RCC 7860 (cell line): ENCODE results near the gene FGL2.
"Not testable (repeated sequence)": the region's sequence is repeated elsewhere in the genome, so short reads cannot be mapped to it uniquely, and the experiment has no call there.

Experiments used
- DNase-seq: peaks from one replicate; pipeline ENCODE4 v3.0.0-alpha.2; 2015; ENCODE audit warnings: low spot score
- FAIRE-seq: peaks from 2 replicates; lab custom pipeline; 2012; peaks lifted over from hg19 to GRCh38; lab: Jason Lieb, UNC

Gene FGL2

DNA sequence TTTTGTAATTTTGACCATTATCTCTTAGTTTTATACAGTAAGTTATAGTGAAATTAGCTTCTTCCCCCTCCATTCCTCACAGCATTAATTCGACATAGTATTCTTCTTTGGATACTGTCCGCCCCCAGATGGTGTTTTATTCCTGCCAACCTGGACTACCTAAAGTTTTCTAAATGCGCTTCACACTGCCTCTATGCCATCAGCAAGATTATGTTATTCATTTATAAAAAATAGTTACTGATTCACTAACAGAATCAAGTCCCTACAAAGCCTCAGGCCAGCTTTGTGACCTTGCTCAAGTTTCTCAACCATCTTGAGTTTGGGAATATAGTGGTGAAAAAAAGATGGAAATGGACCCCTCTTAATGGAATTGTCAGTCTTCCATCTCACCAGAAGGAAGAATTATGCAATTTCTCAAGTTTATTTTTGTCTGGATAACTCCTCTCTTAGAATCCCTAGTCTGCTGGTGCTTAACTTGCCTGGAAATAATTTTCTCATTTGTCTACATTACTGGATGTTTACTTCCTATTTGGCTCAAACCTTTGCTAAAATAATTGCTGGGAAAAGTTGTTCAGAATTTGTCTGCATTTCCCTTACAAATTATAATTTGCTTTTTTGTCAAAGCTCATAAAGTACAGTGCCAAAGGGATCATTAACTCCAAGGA lies 16.7 kb upstream of the FGL2 start:
- no peak for FAIRE-seq

DNA sequence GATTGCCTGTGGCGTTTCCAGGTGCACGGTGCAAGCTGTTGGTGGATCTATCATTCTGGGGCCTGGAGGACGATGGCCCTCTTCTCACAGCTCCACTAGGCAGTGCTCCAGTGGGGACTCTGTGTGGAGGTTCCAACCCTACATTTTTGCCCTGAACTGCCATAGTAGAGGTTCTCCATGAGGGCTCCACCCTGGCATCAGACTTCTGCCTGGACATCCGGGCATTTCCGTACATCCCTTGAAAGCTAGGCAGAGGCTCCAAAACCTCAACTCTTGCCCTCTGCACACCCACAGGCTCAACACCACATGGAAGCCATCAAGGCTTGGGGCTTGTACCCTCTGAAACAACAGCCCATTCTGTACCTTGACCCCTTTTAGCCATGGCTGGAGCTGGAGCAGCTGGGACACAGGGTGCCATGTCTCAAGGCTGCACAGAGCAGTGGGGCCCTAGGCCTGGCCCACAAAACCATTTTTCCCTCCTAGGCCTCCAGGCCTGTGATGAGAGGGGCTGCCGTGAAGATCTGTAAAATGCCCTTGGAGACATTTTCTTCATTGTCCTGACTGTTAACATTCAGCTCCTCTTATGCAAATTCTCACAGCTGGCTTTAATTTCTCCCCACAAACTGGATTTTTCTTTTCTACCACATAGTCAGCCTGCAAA lies 10.0 kb upstream of the FGL2 start:
- no peak for FAIRE-seq
- no peak for DNase-seq

More for the DNA sequence above, 16.7 kb upstream of the FGL2 start:
- no peak for DNase-seq

DNA sequence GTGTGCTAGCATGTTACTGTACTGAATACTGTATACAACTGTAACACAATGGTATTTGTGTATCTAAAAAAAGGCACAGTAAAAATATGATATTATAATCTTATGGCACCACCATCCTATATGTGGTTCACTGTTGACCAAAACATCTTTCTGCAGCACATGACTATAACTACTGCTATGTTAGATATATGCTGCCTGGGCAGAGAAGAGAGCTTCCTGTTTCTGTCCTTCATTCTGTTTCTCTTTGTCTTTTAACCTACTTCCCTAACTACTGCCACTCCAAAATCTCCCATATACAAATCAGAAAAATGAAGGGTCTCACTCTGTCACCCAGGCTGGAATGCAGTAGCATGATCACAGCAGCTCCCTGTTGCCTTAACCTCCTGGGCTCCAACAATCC lies 8.8 kb upstream of the FGL2 start:
- DNase-seq (no peak), FAIRE-seq (no peak)

DNA sequence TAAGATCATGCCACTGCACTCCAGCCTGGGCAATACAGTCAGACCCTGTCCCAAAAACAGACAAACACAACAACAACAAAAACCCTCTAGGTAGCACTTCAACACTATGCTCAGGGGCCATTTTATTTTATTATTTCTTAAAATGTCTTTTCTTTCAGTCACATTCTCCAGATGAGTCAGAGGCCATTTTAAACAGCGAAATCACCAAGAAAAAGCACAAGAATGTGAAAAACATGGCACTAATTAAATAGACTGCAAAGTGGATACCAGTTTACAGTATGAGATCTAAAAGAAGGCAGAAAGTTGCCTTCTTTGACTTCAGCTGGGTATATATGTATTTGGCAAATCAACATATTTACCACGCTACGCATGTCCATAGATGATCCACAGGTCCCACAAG lies 6.1 kb upstream of the FGL2 start:
- FAIRE-seq (no peak), DNase-seq (no peak)

DNA sequence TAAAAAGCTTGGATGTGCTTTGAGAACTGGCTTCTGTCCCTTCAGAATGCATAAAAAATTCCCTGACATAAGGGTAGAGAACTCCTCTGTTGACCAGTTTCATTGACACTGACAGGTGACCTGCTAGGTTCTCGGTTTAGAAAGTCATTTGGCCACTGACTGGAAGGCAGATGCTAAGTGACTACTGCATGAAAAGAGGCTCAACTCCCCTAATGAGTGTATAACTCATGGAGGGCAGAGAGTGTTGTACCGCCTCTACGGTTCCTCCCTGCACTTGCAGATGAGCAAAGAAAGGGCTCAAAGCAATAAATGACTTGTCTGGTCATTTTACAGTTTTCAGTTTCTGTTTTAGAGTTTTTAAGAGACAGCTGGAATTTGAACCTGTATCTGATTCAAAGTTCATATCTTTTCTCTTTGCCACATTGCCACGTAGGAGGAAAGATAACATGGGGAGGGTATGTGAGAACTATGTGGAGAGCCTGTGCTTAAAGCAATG lies 2.9 kb upstream of the FGL2 start:
- no peak for FAIRE-seq
- no peak for DNase-seq

DNA sequence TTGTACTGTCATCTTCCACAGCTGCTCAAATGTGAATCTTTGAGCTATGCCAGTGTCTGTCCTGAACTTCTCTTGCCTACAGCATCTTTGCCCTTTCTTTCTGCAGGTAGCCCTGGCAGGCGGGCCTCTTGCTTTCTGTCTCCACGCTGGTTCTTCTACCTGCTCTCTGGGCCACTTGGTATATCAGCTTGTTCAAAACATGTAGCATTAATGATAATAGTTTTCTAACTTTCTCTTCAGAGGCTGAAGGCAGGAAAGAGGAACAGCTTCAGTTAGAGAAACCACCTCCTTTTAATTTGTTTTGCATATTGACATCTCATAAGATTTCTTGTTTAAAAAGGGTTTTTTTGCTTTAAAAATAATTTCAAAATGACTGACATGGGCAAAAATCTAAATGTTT lies 923 bp upstream of the FGL2 start:
- DNase-seq = no peak
- FAIRE-seq = no peak

DNA sequence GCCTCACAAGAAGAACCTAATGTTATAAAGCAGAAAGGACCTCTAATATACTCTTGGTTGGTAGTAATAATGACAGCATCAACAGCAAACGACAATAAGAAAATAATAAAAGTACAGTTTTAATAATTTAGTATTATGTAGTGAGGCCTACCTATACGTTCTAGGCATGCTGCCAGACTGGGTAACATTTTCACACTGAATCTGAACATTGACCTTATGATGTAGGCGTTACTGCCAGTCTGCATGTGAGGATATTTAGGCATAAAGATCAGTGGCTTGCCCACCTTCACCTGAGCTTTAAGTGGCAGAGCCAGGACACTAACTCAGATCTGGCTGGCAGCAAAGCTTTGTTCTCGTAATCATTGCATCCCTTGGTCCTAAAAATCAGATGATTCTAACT lies 2.5 kb downstream of the FGL2 start:
- FAIRE-seq (no peak), DNase-seq (no peak)

DNA sequence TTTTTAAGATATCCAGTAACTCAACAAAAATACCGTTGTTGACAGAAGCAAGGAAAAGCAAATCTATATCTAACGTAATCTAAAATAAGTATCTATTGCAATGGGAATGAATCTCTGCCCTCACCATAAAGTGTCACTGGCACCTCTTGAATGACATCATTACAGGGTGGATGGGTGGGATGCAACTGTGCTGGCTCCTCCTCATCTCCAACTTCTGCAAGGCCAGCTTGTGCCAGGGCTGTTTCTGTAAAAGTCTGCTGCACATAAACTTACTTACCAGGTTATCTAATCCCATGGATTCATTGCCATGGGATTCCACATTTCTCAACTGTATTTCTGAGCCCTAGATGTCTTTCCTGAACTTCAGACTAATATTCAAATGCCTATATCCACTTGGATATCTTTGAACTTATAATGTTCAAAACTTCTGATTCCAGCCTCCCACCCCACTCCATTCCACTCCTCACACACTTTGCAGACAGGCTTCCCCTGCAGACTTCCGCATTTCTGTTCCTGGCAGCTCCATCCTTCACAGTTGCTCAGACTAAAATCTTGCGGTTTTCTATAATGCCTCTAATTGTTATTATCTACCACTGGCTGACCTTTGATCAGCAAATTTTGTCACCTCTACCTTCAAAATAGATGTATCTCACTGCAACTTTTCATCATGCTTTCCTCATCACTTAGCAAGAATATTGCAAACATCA lies 10.7 kb downstream of the FGL2 start:
- no peak for FAIRE-seq

DNA sequence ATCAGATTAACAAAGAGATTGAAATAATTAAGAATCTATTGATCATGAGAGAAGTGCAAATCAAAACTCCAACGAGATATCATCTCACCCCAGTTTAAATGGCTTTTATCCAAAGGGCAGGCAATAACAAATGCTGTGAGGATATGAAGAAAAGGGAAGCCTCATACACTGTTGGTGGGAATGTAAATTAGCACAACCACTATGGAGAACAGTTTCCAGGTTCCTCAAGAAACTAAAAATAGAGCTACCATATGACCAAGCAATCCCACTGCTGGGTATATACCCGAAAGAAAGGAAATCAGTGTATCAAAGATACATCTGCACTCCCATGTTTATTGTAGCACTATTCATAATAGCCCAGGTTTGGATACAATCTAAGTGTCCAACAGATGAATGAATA lies 13.8 kb downstream of the FGL2 start:
- FAIRE-seq = no peak
- no peak for DNase-seq

More for the DNA sequence above, 10.7 kb downstream of the FGL2 start:
- no peak for DNase-seq

DNA sequence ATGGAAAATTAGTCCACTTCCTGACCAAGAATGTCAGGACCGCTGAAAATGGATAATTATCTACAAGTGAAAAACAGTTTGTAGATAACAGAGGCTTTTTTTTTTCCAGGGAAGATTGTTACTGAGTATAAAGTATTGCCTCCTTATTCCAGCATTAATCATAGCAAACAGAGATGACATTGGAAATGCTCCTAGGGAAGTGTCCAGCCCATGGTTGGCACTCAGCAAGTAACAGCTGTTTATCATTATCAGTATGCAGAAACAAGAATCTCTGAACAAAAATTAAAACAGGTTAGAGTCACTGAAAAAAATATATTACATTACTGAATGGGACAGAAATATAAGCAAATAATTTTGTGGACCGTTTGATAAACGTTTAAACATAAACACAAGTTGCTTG lies 14.6 kb downstream of the FGL2 start:
- no peak for FAIRE-seq
- no peak for DNase-seq

DNA sequence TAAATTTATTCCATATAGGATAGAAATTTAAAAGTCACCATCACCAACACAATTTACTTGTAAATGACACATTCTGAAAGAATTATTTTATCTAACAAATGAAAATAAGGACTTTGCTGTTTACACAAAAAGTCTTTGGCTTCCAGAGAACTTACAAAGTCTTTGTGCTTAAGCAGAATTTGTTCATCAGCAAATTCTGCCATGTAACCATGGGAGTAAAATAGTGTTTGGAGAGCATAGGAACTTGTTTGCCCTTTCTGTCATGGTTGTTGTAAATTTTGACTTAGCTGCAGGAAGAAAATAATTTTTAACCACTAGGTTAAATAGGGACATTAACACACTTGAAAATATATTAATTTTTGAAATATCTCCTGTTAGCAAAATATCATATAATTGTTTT lies 15.2 kb downstream of the FGL2 start:
- DNase-seq = no peak
- FAIRE-seq = no peak

DNA sequence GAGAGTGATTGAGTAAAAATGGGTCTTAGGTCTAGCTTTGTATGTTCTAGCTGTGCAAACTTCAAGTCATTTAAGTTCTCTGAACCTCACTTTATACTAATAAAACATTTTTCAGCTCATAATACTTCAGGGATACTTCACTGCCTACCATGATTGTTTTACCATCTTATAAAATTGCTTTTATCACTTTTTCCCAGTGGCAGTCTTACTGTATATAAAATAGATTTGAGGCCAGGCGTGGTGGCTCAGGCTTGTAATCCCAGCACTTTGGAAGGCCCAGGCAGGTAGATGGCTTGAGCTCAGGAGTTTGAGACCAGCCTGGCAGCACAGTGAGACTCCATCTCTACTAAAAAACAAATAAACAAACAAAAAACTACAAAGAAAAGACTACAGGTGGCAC lies 17.4 kb downstream of the FGL2 start:
- no peak for FAIRE-seq
- no peak for DNase-seq

DNA sequence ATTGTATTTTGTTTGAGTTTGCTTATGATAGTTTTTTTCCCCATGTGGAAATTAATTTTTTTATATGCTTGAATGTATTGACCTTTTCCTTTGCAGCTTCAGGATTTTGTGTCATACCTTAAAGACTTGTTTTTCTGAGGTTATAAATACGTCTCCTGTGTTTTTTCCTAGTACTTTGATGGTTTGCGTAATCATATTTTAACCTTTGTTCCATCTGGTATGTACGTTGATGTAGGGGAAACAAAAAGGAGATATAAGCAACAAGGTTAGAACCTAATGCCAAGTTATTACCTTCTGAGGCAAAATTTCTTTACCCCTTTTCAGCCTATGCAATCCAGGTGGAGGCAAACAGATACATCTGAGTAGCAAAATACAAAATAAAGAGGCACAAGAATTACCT lies 17.9 kb downstream of the FGL2 start:
- FAIRE-seq = no peak
- no peak for DNase-seq

DNA sequence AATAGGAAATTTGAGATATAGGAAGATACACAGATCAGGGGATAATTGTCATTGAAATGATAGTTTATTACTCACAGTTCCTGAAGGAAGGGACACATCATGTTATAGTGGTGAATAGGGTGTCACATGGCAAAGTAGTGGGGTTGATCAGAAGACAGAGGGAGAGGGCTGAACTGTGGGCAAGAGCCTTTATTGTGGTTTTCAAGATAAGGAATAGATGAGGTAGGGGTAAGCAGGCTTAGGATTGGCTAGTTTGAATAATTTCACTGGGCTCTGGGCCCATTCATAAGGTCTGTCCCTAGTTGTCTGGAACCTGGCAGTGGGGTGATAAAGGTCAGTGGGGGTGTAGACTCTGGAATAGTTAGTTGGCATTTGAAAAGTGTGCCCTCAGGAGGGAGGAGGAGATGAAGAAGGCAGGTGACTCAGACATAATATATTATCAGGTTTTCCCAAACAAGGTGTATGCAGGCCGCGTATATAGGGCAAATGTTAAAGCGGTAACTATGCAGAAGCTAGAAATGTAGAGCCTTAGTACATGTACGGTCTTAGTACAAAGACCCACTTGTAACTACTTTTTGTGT lies 18.5 kb downstream of the FGL2 start:
- no peak for FAIRE-seq

DNA sequence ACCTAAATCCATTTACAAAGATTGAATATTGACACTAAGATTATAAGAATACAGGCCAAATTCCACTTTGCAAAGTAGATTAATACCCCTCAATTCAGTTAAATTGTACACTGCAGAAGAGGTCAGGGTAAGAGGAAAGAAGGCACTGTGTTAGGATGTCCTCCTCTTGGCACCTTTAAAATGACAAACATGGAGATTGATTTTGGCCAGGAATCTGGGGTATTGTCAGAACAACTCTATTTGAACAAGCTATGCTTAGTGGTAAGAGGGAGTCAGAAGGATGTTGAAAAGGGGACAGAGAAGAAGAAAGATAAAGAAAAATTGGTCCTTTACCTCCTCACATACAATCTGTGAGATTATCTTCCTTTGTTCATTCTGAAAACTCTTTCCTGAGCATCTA lies 21.6 kb downstream of the FGL2 start:
- DNase-seq, FAIRE-seq: not testable (repeated sequence)

More for the DNA sequence above, 18.5 kb downstream of the FGL2 start:
- DNase-seq = no peak

DNA sequence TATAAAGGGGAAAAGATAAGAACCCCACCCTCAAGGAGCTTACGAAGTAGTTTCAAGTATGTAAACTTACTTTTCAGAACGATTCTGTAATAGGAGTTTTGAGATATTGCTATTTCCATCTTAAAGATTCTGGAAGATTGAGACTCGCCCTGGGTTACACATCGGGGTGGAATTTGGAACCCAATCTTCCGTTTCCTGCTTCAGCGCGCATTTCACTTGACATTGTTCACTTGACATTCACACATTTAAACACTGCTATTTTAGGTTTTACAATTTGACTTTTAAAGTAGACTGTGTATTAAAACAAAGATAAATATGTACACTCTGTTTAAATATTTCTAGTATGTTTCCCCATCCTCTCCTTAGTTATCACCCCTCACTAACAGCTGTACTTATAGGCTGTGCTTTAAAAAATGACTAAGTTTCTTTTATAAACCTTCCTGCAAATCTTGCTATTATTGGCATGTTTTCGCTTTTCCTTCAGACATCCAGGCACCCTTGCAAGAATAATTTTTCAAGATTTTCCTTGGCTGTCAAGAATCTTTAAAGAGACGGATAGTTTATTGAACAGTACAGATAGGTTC lies 22.2 kb downstream of the FGL2 start:
- not testable (repeated sequence) for FAIRE-seq, DNase-seq

DNA sequence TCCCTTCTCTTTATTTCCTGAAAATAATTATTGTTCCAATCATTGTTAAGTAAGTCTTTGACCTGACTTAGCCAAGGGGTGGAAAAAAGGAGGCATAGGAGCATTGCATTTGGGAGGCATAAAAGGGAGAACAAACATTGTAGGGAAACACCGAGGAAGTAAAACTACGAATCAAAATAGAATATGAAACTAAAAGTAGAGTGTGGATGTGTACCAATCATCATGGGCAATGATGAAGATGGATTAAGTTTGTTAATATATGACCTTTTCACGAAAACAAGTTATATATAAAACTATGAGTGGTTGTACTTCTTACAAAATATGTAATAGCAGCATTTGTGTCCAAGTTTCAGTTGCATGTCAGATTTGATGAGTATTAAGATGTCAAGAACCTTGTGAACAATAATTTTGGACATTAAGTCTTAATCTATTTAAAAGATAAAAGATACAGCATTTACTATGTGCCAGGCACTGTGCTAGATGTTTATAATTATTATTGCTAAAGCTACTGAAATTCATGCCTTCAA lies 24.3 kb downstream of the FGL2 start:
- DNase-seq, FAIRE-seq: not testable (repeated sequence)

DNA sequence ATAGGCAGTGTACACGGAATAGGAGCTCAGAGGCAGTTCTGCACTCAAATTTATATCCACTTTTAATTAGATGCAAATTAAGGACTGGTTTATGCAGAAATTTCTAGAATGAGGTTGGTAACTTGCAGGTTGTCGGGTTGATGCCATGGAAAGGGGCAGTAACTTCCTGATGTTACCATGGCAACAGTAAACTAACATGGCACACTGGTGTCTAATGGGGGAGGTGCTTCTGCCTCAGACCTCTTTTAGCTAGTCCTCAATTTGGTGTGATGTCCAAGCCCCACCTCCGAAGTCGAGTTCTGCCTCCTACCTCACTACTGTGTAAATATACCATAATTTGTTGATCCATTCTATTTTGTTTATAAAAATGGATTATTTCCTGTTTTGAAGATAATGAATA lies 25.2 kb downstream of the FGL2 start:
- FAIRE-seq, DNase-seq: not testable (repeated sequence)

DNA sequence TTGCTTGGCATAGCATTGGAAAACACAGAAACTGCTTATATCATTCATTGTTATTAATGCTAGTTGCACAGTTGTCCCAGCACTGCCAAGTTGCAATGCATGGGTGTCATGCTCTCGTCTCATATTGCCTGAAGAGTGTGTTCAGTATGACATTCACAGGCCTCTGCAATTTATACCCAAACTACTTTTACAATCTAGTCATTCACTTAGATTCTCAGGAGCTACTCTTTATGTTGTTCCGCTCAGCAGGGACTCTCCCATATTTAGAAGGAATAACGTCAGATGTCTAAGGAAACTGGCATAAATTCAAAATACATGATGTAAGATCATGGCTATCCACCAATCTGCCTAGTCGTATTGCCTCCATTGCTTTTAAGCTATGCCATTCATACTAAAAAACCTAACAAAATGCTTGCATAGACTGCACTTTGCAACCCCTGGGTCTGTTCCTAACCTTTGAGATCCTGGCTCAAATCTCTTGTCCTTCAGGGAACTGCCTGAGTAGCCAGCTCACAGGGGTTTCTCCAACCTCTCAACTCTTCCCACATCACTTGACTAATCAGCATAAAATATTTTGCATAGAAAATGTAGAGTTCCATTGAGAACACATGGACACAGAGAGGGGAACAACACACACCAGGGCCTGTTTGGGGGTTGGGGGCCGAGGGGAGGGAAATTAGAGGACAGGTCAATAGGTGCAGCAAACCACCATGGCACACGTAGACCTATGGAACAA lies 27.0 kb downstream of the FGL2 start:
- not testable (repeated sequence) for DNase-seq, FAIRE-seq

DNA sequence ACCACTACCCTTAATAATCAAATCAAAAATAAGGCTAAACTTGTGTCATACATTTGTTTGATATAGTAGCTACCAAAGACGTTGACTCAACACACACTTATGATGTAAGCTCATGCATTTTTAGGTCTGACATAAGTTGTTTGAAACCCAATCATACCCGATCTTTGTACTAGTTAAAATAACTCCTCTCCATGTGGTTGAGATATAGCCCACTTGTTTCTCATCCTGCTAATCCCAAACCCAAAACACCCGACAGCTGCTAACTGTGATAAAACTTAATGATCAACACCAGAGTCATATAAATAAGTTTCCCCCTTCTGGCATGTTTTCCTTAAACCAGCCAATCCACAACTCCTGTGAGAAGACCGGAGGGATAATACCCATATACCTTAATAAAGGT lies 28.5 kb downstream of the FGL2 start:
- DNase-seq, FAIRE-seq: not testable (repeated sequence)
